GM23338 (cell line): Measurements from ENCODE around the gene TMEM106C. TPM values are rescaled to one million over a fixed set of nuclear protein-coding genes. Genes with fewer than 3 reads are reported as not detected.

Experiments
- ATAC-seq: fragments of 200-7000 bp; cut with Tn5 transposase; 3 replicates; pipeline ENCODE4 v1.9.1; 2020
- DNase-seq: peaks from one replicate; pipeline ENCODE4 v3.0.0-alpha.2; 2015; ENCODE audit warnings: low spot score
- H2AFZ ChIP-seq: fragments of 200-600 bp; sonication (generic); 2 replicates; pipeline ENCODE4 v1.8.0; 2016; ENCODE audit warnings: antibody characterized with exemption, mild to moderate bottlenecking, moderate library complexity
- H3F3A ChIP-seq: fragments of 200-600 bp; sonication (generic); replicated peaks from 2 replicates; pipeline ENCODE4 v1.8.0; 2017; ENCODE audit warnings: antibody characterized with exemption, mixed run types, low read depth
- H3K27ac ChIP-seq: fragments of 200-600 bp; sonication (generic); 2 replicates; pipeline ENCODE4 v1.6.1; 2016; ENCODE audit warnings: low read depth
- H3K27me3 ChIP-seq: fragments of 200-600 bp; sonication (generic); 2 replicates; pipeline ENCODE4 v1.8.0; 2016; ENCODE audit warnings: mild to moderate bottlenecking, mixed run types, moderate library complexity; ENCODE audit not compliant: insufficient read depth
- H3K36me3 ChIP-seq: fragments of 200-600 bp; sonication (generic); 2 replicates; pipeline ENCODE4 v1.8.0; 2016; ENCODE audit warnings: mild to moderate bottlenecking; ENCODE audit not compliant: insufficient read depth
- H3K4me1 ChIP-seq: fragments of 200-600 bp; sonication (generic); 2 replicates; pipeline ENCODE4 v1.8.0; 2016; ENCODE audit warnings: mild to moderate bottlenecking, moderate library complexity; ENCODE audit not compliant: insufficient read depth
- H3K4me2 ChIP-seq: fragments of 200-600 bp; sonication (generic); 2 replicates; pipeline ENCODE4 v1.7.1; 2017; ENCODE audit warnings: mixed run types
- H3K4me3 ChIP-seq: fragments of 200-600 bp; sonication (generic); 2 replicates; pipeline ENCODE4 v1.6.1; 2016; ENCODE audit warnings: mixed run types
- H3K79me2 ChIP-seq: fragments of 200-600 bp; sonication (generic); replicated peaks from 2 replicates; pipeline ENCODE4 v1.8.0; 2017; ENCODE audit warnings: mild to moderate bottlenecking; ENCODE audit not compliant: insufficient read depth
- H3K9me2 ChIP-seq: fragments of 200-600 bp; sonication (generic); 2 replicates; pipeline ENCODE4 v1.8.0; 2017; ENCODE audit not compliant: insufficient read depth
- H4K20me1 ChIP-seq: fragments of 200-600 bp; sonication (generic); replicated peaks from 2 replicates; pipeline ENCODE4 v1.8.0; 2017; ENCODE audit warnings: mild to moderate bottlenecking; ENCODE audit not compliant: insufficient read depth
- H3K27ac Mint-ChIP-seq: 2 replicates; pipeline ENCODE4 v1.8.0; 2020; ENCODE audit warnings: inconsistent platforms, mild to moderate bottlenecking, moderate library complexity, mixed read lengths
- H3K27me3 Mint-ChIP-seq: 3 replicates; pipeline ENCODE4 v1.8.0; 2022; ENCODE audit warnings: low read depth, mild to moderate bottlenecking, moderate library complexity, mixed read lengths, inconsistent platforms; ENCODE audit not compliant: insufficient read depth, poor library complexity
- H3K36me3 Mint-ChIP-seq: 3 replicates; pipeline ENCODE4 v1.8.0; 2021; ENCODE audit warnings: low read depth, mild to moderate bottlenecking, inconsistent platforms, moderate library complexity, mixed read lengths
- H3K4me1 Mint-ChIP-seq: 3 replicates; pipeline ENCODE4 v1.8.0; 2020; ENCODE audit warnings: mild to moderate bottlenecking, inconsistent platforms, mixed read lengths
- H3K4me3 Mint-ChIP-seq: 3 replicates; pipeline ENCODE4 v1.8.0; 2021; ENCODE audit warnings: moderate library complexity, mild to moderate bottlenecking, inconsistent platforms, mixed read lengths
- H3K9me3 Mint-ChIP-seq: 3 replicates; pipeline ENCODE4 v1.8.0; 2020; ENCODE audit warnings: moderate library complexity, mild to moderate bottlenecking, inconsistent platforms, mixed read lengths
- CREB1 ChIP-seq: fragments of 250-450 bp; sonication (Bioruptor Pico); IDR thresholded peaks from 2 replicates; pipeline ENCODE4 v1.5.0; 2020; ENCODE audit warnings: low read depth, mild to moderate bottlenecking, moderate library complexity
- CTCF ChIP-seq, 2 experiments: fragments of 200-600 bp in 1 of 2; sonication (generic) in 1 of 2; conservative IDR thresholded peaks; 2 replicates each; pipeline versions ENCODE4 v1.5.1 to v1.6.1; 2016 to 2017; ENCODE audit warnings: antibody characterized with exemption in 2 of 2, low read depth in 2 of 2, mild to moderate bottlenecking in 2 of 2, moderate library complexity in 1 of 2
- ETS1 ChIP-seq: IDR thresholded peaks from 2 replicates; pipeline ENCODE4 v1.6.1; 2016; ENCODE audit warnings: antibody characterized with exemption
- EZH2 ChIP-seq: fragments of 200-600 bp; sonication (generic); IDR thresholded peaks from one replicate; pipeline ENCODE4 v1.8.0; 2017; ENCODE audit warnings: antibody characterized with exemption, mild to moderate bottlenecking, low read depth; ENCODE audit not compliant: unreplicated experiment
- EZH2phosphoT487 ChIP-seq: fragments of 200-600 bp; sonication (generic); IDR thresholded peaks from one replicate; pipeline ENCODE4 v1.8.1; 2018; ENCODE audit warnings: antibody characterized with exemption; ENCODE audit not compliant: unreplicated experiment
- POLR2AphosphoS5 ChIP-seq: IDR thresholded peaks from 2 replicates; pipeline ENCODE4 v1.6.1; 2016; ENCODE audit warnings: antibody characterized with exemption, low read depth
- REST ChIP-seq: IDR thresholded peaks from one replicate; pipeline ENCODE4 v1.6.1; 2018; ENCODE audit warnings: antibody characterized with exemption; ENCODE audit not compliant: unreplicated experiment
- STAT1 ChIP-seq: IDR thresholded peaks from one replicate; pipeline ENCODE4 v1.6.1; 2016; ENCODE audit warnings: antibody characterized with exemption; ENCODE audit not compliant: unreplicated experiment
- ZNF114 ChIP-seq: fragments of 250-450 bp; sonication (Bioruptor Pico); IDR thresholded peaks from 2 replicates; pipeline ENCODE4 v1.5.0; 2020; ENCODE audit warnings: mild to moderate bottlenecking, moderate library complexity
- ZNF331 ChIP-seq: fragments of 250-450 bp; sonication (Bioruptor Pico); IDR thresholded peaks from 2 replicates; pipeline ENCODE4 v1.5.0; 2020; ENCODE audit warnings: low read depth, mild to moderate bottlenecking, moderate library complexity
- polyA plus RNA-seq: library from polyadenylated mRNA; unstranded; fragments of >200 nt; fragmentation: Nextera tagmentation; extraction: Ambion mirVana; gene quantifications from 2 replicates; pipeline ENCODE4 v1.2.1, GENCODE V29; 2016
- total RNA-seq: library from RNA; depleted of rRNA; stranded (reverse); fragments of >200 nt; shearing (Covaris generic); gene quantifications from 2 replicates; pipeline ENCODE4 v1.2.3, GENCODE V29; 2014

The TMEM106C gene
- total and polyA plus RNA-seq, 2 experiments from 2014 or later = 43.5 to 83.7 TPM

GRCh38 chr12:47945341-47945728, 18.1 kb upstream of the TMEM106C start:
- H3F3A ChIP-seq = no peaks in the 10 kb centered on the region
- Mint-ChIP-seq H3K36me3 (no peaks in the 10 kb centered on the region; the same call in 2 of the 3 replicates), H3K27ac (no peak overlapping the region), H3K4me1 (peaks cover 30% of the 10 kb centered on the region), H3K9me3 (no peaks in the 10 kb centered on the region), H3K27me3 (peaks cover 30% of the 10 kb centered on the region), H3K4me3 (no peak overlapping the region)
- no peak overlapping the region for H3K4me3 ChIP-seq
- TF ChIP-seq CTCF (conservative IDR thresholded peaks at IDR 0.05; ENCODE audit: low read depth in 2 of 2) (no peak), STAT1 (no peak), CREB1 (CRISPR knock-in tag) (no peak), ZNF331 (CRISPR knock-in tag) (no peak), POLR2AphosphoS5 (no peak), REST (no peak), EZH2 (no peak), EZH2phosphoT487 (no peak), ETS1 (no peak), ZNF114 (CRISPR knock-in tag) (no peak)
- H4K20me1 ChIP-seq = no peaks in the 10 kb centered on the region
- DNase-seq (no peak), ATAC-seq (no peak)
- no peaks in the 10 kb centered on the region for H3K79me2 ChIP-seq
- no peak overlapping the region for H3K27ac ChIP-seq
- H3K4me2 ChIP-seq = no peak overlapping the region
- no peaks in the 10 kb centered on the region for H3K9me2 ChIP-seq
- peaks cover 20% of the 10 kb centered on the region; the same call in 1 of the 2 replicates for H3K27me3 ChIP-seq
- H3K4me1 ChIP-seq = peaks cover 20% of the 10 kb centered on the region
- no peaks in the 10 kb centered on the region for H3K36me3 ChIP-seq
- no peak overlapping the region for H2AFZ ChIP-seq
